ENCODE measurements around the gene ELMOD3.

ELMOD3 gene

GRCh38 chr2:85439986-85440385, 85.4 kb downstream of the ELMOD3 start:
- TF ChIP-seq CTCF (conservative IDR thresholded peaks at IDR 0.05; ENCODE audit: low read depth, low read length) = no peak
- no peak overlapping the region for H3K4me3 ChIP-seq (ENCODE audit: low read depth, low read length)
- DNase-seq (ENCODE audit: low read depth) = no peak

GRCh38 chr2:85440729-85441128, 86.2 kb downstream of the ELMOD3 start:
- no peak for TF ChIP-seq CTCF (conservative IDR thresholded peaks at IDR 0.05; ENCODE audit: low read depth, low read length)
- no peak overlapping the region for H3K4me3 ChIP-seq (ENCODE audit: low read depth, low read length)
- no peak for DNase-seq (ENCODE audit: low read depth)

Data from choroid plexus epithelial cell (primary cell).